Stimulated activated CD4-positive, alpha-beta T cell treated with anti-CD3 and anti-CD28 coated beads, Interleukin-4, amount 100 ng/mL, for 48 hours (primary cell): ENCODE results near the gene PICALM.
"Not testable (repeated sequence)": the region's sequence is repeated elsewhere in the genome, so short reads cannot be mapped to it uniquely, and the experiment has no call there.

ENCODE experiments used
- DNase-seq, 2 donors: peaks; one replicate each; pipeline ENCODE4 v3.0.0-alpha.2; 2020; ENCODE audit warnings: low read depth in 2 of 2

Gene PICALM

GRCh38 chr11:85977751-85978160 lies 91.1 kb downstream of the PICALM start:
- DNase-seq = no peak

- DNase-seq = no peak
Observed at GRCh38 chr11:85976525-85976924, 92.4 kb downstream of the PICALM start.

GRCh38 chr11:85974122-85974521 lies 94.8 kb downstream of the PICALM start:
- no peak for DNase-seq

- no peak for DNase-seq
Observed at GRCh38 chr11:85970593-85970992, 98.3 kb downstream of the PICALM start.

DNA sequence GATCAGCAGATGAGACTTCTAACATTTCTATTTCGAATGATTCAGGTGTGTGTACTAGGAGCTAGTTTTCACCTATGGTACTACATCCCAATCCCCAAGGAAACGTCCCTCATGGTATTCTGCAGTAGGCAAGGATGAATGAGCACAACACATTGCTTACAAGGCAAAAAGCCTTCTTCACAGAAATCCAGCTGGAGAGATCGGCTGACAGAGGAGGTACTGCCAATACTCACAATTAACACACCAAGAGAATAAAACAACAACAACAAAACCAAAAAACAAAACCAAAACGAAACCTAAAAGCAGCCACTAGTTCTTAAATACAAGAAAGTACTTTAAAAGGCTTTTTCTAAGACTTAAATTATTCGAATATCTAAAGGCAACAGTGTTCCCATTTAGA lies 101.4 kb downstream of the PICALM start:
- no peak for DNase-seq

DNA sequence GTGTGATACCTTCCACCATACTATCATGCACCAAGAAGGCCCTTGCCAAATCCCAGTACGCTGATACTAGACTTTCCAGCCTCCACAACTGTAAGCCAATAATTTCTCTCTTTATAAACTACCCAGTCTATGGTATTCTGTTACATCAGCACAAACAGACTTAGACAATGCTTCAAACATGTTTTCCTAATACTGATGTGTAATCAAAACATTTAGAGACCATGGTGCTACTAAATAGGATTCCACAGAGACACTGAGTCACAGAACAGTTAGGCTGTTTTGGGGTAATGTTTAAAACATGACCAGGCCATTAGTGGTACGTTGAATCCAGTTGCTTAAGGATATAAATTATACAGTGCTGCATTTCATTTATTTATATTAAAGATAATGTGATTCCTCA lies 103.7 kb downstream of the PICALM start:
- no peak for DNase-seq

DNA sequence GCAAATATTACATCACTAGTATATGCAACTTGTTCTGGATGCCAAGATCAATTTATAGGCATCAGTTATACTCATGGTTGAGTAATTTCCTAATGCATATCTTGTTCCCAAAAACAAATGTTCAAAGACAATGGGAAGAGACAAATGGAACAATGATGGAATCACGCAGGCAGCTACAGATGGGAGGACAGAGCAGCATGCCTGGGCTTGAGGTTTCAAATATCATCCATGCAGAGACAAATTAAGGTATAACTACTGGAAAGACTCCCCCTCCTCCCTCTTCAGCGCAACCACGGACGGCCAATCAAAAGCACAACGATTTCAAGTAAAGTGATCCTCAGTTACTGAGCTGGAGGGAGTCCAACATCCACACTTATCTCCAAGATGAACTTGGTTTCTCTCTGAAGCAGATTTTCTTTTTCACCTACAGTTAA lies 106.9 kb downstream of the PICALM start:
- no peak for DNase-seq

GRCh38 chr11:85961130-85961529 lies 107.8 kb downstream of the PICALM start:
- DNase-seq = no peak

DNA sequence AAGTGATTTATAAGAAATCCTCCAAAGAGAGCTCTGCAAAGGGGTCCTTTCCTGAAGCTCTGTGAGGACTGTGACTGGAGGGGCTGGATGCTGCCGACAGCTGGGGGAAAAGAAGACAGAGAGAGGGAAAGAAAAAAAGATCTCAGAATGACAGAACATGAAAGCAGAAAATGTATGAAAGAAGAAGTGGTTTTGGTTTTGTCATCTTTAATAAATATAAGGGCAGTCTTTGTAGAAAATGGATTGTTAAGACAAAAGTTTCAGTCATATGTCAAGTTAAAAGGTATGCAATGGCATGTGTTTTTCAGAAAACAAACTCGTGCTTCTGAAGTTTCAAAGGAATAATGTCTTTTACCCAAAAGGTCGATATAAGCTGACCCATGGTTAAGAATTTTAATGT lies 108.2 kb downstream of the PICALM start:
- no peak for DNase-seq

GRCh38 chr11:85955531-85955930 lies 113.4 kb downstream of the PICALM start:
- no peak for DNase-seq

- no peak for DNase-seq
Observed at GRCh38 chr11:85953491-85954143, 115.3 kb downstream of the PICALM start.

GRCh38 chr11:85952108-85952485 lies 116.8 kb downstream of the PICALM start:
- DNase-seq = not testable (repeated sequence)

DNA sequence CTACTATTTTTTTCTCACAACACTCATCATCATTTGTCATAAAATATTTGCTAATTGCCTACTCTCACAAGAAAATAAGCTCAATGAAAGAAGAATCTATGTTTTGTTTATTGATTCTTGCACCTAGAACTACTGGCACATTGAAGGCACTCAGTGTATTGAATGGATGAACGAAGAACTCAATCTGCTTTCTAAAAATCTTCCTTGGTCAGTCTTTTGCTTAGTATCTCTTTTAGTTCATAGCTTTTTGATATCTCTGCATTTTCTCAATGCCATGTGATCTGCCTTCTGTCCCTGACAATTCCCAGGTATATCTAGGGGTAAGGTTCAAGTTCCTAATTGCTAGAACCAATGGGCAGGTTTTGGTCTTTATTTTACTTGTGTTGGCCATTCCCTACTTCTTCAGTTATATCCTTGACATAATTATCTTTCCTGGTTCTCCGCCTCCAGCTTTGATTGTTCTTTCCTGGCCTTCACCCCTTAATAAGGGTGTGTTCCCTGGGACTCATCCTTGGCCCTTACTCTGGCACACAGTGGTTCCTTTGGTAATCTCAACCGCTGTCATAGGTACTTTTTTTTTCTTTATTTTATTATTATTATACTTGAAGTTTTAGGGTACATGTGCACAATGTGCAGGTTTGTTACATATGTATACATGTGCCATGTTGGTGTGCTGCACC lies 117.3 kb downstream of the PICALM start:
- no peak for DNase-seq

- DNase-seq = no peak
Observed at GRCh38 chr11:85951049-85951405, 117.9 kb downstream of the PICALM start.

GRCh38 chr11:85950317-85951048 lies 118.4 kb downstream of the PICALM start:
- DNase-seq = no peak

GRCh38 chr11:85949798-85950197 lies 119.1 kb downstream of the PICALM start:
- no peak for DNase-seq

GRCh38 chr11:85948884-85949283 lies 120.0 kb downstream of the PICALM start:
- no peak for DNase-seq

GRCh38 chr11:85947431-85948272 lies 121.2 kb downstream of the PICALM start:
- DNase-seq = no peak

- DNase-seq = no peak
Observed at GRCh38 chr11:85946221-85946620, 122.7 kb downstream of the PICALM start.

- no peak for DNase-seq
Observed at GRCh38 chr11:85945788-85946187, 123.1 kb downstream of the PICALM start.

GRCh38 chr11:85945296-85945695 lies 123.6 kb downstream of the PICALM start:
- no peak for DNase-seq

DNA sequence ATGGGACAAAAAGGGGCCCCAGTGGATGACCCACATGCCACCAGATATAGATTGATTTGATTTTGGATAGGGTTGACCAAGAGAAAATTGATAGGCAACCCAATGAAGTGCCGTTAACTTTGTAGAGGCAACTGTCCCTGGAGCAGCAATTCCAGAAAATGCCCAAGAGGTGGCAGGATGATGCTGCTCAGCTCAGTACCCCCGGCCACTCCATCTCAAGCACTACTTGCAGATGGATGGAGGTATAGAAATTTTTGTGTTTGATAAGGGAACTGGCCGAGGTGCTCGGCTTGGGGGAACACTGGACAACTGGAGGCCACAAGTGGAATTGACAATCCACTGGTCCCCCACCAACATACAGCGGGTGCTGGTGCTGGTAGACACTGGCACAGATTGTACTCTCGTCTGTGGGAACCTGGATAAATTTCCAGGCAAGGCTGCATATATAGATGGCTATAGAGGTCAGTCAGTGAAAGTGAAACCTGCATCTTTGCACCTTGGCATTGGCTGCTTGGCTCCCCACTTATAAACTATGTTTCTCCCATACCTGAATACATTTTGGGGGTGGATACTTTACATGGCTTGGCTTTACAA lies 127.4 kb downstream of the PICALM start:
- DNase-seq = peak; percentile 24 to 29
